NK-92 (cell line): ENCODE measurements around the gene SGTA.

Source experiments
- DNase-seq: peaks from one replicate; lab custom pipeline; 2025; ENCODE audit not compliant: unreplicated experiment; lab: John Stamatoyannopoulos, UW

The SGTA gene

DNA sequence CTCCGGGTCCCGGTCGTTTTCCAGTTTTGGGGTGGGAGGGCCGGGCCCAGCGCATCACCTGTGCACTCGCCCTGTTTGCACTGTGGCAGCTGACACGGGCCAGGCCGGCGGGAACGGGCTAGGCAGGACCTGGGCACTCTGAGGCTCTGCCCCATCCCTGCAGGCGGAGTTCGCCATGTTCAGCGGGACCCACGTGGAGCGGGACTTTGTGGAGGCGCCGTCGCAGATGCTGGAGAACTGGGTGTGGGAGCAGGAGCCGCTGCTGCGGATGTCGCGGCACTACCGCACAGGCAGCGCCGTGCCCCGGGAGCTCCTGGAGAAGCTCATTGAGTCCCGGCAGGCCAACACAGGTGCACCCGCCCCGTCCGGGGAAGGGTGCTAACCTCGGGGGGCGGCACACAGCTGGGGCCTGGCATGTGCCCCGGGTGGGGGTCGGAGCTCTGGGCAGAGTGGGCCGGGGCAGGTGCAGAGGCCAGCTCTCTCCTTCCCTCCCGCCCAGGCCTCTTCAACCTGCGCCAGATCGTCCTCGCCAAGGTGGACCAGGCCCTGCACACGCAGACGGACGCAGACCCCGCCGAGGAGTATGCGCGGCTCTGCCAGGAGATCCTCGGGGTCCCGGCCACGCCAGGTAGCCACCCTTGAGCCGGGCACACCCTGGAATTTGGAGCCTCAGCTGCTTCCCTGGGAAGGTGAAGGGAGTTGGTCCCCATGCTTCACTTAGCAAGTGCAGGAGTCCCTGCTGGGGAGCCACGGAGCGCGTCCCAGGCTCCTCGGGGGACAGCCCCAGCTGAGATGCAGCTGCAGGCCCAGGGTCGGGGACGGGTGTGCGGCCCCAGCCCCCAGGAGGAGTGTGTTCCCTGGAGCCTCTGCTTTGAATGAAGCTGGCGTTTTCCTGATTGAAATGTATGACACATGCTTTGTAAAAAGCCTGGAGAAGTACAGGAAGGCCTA lies 27.3 kb upstream of the SGTA start:
- DNase-seq, result no peak

DNA sequence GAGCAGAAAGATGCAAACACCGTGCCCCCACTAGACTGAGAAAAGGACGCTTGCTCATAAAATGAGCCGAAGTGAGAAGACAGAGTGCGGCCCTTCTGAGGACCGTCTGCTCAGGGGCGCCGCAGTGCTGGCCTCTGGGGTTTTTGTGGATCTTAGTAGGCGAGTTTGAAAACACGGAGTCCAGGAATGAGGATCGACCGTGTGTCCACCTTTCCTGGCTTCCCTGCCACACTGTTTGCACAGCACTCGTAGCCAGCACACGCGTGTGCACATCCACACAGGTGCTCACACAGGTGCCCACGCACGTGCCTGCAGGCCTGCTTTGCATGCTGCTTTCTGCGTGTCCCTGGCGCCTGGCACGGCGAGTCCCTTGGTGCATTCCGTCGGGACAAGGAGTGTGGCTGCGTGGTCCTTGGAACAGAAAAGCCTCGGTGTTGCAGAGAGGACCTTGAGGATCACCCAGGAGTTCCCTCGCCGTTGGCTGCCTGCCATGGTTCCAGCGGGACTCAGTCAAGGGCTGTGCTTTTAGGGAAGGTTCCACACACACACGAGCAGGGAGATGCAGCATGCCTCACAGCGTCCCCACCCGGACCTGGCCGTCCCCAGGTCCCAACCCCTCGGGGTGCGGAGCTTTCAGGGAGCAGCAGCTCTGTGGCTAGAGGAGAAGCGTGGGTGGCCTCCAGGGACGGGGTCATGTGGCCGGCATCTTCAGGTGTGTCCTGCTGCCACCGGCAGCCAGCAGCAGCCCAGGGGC lies 26.5 kb upstream of the SGTA start:
- no peak for DNase-seq

GRCh38 chr19:2808129-2808941 lies 25.3 kb upstream of the SGTA start:
- DNase-seq, result no peak

DNA sequence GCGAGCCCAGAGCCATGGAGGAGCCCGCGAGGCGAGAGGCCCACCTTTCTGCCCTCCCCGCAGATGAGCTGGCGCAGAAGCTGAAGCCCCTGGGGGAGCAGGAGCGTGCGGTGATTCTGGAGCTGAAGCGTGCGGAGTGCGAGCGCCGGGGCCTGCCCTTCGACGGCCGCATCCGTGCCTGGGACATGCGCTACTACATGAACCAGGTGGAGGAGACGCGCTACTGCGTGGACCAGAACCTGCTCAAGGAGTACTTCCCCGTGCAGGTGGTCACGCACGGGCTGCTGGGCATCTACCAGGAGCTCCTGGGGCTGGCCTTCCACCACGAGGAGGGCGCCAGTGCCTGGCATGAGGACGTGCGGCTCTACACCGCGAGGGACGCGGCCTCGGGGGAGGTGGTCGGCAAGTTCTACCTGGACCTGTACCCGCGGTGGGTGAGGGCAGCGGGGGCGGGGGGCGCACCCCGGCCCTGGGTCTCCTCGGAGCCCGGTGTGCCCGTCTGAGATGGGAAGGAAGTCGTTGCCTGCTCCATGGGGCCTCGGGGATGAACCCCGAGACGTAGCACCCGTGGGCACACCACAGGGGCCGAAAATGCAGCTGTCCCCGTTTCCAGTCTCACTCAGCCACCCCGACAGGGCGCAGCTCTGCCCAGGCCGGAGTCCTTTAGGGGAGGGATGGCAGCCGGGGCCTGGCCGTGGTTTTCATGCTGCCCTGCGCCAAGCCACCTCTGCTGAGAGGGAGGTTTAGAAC lies 24.5 kb upstream of the SGTA start:
- no peak for DNase-seq

DNA sequence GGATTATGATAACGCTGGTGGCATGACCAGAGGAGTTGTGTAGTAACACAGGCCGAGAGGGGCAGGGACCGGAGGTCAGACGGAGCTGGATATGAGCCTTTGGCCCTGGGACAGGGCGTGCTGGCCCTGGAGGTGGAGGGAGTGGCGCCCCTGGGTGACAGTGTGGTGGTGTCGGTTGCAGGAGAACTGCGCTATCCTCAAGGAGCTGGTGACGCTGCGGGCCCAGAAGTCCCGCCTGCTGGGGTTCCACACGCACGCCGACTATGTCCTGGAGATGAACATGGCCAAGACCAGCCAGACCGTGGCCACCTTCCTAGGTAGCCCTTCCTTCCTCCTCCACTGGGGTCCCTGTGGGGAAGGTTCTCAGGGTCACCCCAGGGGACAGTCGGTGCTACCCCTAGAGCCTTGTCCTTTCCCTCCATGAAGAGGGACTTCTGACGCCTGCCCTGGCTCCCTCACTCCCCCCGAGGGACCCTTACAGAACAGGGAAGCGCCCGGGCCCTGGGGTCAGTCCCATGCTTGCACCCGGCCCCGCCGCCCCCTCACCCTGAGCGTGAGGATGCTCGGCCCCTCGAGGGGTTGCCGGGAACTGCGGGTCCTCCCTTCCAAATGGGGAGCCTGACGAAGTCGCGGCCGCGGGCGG lies 23.8 kb upstream of the SGTA start:
- DNase-seq, result no peak

- DNase-seq, result no peak
Observed at GRCh38 chr19:2805991-2806649, 23.0 kb upstream of the SGTA start.

DNA sequence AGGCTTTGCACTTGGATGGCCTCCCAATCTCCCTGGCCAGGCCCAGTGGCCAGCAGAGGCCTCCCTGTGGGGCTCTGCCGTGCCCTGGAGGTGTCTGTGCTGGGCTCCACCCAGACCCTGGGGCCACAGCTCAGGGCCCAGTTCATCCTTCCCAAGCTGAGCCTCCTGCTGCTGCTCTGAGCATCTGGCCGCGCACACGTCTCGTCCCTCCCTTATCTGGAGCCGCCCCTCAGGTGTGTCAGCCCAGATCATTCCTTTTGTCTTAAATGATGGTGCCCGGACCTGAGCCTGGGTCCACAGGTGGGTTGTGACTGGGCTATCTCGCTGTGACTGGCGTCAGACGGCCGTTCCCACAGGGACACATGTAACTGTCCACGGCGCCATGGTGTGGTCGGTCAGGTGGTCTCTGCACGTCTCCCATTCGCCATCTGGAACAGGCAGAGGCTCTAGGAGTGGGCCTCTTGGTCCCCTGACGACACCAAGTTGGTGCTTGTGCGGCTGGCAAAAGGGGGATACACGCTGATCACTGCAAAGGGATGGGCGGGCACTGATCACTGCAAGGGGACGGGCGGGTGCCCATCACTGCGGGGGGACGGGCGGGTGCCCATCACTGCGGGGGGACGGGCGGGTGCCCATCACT lies 22.3 kb upstream of the SGTA start:
- DNase-seq, result no peak

DNA sequence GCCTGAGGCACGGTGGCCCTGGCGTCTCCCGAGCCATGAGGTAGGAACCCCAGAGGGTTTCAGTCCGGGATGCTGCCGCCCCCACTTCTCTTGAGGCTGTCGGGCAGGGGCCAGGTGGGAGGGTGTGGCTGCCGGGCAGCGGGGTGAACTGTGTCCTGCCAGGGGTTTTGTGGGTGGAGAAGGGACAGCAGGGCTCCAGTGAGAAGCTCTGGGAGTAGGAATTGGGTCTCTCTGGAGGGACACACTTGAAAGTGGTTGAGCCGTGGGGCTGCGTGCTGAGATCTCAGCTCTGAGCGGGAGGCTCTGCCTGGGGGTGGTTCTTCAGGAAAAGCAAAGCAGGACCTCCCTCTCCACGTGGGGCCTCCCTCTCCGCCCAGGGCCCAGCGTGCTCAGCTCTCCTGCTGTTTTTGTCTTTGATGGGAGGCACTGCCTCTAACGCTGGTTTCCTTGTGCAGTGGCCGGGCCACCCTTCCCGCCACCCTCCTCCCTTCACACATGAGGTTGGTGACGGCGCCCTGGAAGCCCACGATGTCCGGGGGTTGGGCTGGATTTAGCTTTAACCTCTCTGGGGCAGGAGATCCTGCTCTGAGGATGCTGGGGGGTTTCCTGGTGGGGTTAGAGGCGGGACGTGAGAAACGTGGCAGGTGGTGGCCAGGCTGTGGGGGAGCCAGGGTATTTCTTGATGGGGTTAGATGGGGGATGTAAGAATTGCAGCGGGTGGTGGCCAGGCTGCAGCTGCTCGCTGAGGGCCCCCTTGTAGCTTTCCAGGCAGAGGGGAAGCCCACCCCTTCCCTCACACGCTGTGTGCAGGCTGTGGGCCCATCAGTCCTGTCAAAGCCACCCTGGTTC lies 21.3 kb upstream of the SGTA start:
- DNase-seq, result no peak

GRCh38 chr19:2803486-2804155 lies 20.5 kb upstream of the SGTA start:
- no peak for DNase-seq

DNA sequence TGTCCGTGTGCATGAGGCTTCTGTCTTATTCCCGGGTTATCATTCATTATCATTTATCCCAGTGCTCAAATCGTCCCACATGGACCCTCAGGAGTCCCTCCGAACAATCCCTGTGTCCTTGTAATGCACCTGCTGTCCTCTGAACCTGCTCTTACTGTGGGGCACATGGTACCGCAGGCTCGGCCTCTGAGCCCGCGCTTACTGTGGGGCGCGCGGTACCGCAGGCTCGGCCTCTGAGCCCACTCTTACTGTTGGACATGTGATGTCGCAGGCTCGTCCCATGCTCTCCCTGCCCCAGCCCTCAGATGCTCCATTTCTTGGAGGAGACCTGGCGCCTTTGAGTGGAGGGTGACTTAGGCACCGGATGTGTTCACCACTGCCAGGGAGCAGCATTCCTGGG lies 19.8 kb upstream of the SGTA start:
- DNase-seq, result no peak

- no peak for DNase-seq
Observed at GRCh38 chr19:2800506-2800905, 17.4 kb upstream of the SGTA start.

DNA sequence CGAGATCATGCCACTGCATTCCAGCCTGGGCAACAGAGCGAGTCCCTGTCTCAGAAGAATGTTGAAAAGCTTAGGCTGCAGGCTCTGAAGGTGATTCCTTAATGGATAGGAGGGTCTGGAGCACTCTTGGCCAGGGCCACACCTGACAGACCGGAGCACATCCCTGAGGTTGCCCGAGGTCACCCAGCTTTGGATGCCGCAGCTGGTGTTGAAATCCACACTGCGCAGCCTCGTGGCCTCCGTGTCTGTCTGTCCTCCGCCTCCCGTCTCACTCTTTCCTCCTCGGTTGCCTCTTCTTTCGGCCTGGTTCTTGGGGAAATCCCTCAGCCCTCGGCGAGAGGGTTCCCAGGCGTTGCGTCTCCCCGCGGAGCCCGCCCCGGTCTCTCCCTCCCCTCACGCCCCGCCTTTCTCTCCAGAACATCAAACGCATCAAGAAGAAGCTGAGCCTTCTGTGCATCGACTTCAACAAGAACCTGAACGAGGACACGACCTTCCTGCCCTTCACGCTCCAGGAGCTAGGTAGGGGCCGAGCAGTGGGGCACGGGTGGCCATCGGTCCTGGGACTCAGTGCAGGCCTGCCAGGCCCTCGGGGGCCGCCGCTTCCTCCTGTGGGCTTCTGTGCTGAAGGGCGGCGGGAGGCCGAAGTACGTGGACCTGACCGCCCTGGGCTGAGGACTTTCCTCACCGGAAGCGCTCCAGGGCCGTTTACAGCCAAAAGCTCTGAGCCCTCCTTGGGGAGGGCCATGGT lies 16.4 kb upstream of the SGTA start:
- DNase-seq, result no peak

DNA sequence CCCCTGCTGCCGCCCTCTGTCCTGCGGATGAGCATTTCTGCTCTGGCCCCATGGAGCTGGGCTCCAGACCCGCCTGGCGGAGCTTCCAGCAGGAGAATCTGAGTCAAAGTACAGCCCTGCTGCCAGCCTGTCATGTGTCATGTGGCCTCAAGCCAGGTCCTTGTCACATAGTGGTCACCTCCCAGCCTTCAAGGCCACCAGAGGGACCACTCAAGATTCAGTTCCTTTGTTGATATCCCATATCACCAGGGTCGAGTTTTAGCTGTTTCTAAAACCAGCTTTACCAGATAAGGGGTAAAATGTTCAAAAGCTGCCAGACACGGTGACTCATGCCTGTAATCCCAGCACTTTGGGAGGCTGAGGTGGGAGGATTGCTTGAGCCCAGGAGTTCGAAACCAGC lies 15.7 kb upstream of the SGTA start:
- DNase-seq, result no peak

DNA sequence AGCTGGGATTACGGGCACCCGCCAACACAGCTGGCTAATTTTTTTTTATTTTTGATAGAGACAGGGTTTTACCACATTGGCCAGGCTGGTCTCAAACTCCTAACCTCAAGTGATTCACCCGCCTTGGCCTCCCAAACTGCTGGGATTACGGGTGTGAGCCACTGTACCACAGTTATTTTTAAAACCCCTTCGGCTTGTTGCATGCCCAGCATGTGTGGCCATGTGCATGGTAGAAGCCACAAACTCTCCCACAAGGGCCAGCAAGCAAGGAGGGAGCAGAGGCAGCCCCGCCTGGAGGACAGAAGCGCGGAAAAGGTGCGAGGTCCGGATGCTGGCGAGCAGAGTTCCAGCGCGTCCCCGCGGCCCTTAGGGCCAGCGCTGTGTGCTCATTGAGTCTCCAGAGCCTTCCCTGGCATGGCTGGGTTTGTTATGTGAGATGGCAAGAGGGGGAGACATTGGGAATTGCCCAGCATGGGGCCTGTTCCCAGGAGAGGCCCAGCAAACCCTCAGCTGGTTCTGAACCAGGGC lies 15.1 kb upstream of the SGTA start:
- no peak for DNase-seq

DNA sequence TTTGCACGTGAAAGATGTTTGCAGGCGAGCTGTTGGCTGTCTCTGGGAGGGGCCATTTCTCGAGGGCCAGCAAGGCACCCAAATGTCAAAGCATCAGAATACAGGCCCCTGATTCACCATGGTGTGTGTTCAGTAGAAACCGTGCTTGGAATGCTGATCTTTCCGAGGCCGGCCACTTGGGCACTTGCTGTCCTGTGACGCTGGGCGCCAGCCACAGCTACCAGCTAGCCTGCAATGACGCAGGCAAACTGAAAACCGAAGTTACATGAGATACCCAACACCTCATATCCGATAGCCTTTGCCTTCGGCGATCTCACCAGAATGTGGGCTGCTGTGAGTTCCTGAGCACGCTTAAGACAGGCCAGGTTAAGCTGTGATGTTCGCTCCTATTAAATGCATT lies 14.2 kb upstream of the SGTA start:
- no peak for DNase-seq

DNA sequence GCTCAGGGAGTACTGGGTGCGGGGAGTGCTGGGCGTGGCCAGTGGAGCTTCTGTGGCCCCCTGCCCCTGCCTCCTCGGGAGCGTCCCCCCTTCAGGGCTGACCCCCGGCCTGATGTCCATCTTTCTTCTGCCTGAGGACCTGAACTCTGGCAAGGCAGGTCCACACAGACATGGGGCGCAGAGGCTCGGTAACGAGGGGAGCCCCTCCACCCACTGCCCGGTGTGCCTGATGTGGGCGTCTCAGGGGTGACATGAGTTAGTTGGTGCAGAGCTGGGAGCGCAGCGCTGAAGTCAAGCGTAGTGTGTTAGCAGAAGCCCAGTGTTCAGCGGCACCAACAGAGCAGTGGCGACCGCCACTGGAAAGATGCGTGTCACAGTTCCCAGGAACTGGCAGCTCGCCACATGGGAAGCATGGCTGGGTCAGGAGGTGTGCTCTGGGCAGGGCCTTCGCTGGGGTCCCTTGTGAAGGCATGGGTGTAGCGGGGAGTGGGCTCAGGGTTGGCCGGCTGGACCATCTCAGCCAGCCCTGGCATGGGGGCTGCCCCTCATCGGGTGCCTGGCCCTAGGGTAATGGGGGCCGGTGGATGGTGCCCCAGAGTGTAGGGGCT lies 13.7 kb upstream of the SGTA start:
- no peak for DNase-seq
